ENCODE measurements around the gene TTC17.

GRCh38 chr11:43376065-43376464, 17.3 kb downstream of the TTC17 start:
- TF ChIP-seq CBX5 (IDR thresholded peaks at IDR 0.05; ENCODE audit: borderline replicate concordance, low read depth): no peak
- no peak for TF ChIP-seq ZNF239 (CRISPR knock-in tag; IDR thresholded peaks at IDR 0.05)
- TF ChIP-seq POLR2H (tag; IDR thresholded peaks at IDR 0.05; ENCODE audit: low read depth): no peak
- TF ChIP-seq JUND (IDR thresholded peaks at IDR 0.05; ENCODE audit: borderline replicate concordance, low read depth, low read length): no peak
- no peak for TF ChIP-seq JUND (tag; IDR thresholded peaks at IDR 0.05; ENCODE audit: borderline replicate concordance, low read depth, low read length)
- TF ChIP-seq CTCF (IDR thresholded peaks at IDR 0.05 in 2 of 3, conservative IDR thresholded peaks at IDR 0.05 in 1 of 3; ENCODE audit: insufficient read depth in 2 of 3, low read depth in 1 of 3, low read length in 3 of 3): no peak
- TF ChIP-seq SNAPC5 (CRISPR knock-in tag; IDR thresholded peaks at IDR 0.05): no peak
- TF ChIP-seq CBX8 (IDR thresholded peaks at IDR 0.05; ENCODE audit: borderline replicate concordance, extremely low read depth, low read depth, low read length, poor library complexity, severe bottlenecking): no peak
- TF ChIP-seq BHLHE40 (IDR thresholded peaks at IDR 0.05; ENCODE audit: low read length): no peak

Measured in K562 (cell line).